ENCODE results near the gene NADSYN1. TPM values are rescaled to one million over a fixed set of nuclear protein-coding genes. Genes with fewer than 3 reads are reported as not detected.

Gene NADSYN1
- total RNA-seq, 1 donor from 2014 or later: 75.9 TPM

DNA sequence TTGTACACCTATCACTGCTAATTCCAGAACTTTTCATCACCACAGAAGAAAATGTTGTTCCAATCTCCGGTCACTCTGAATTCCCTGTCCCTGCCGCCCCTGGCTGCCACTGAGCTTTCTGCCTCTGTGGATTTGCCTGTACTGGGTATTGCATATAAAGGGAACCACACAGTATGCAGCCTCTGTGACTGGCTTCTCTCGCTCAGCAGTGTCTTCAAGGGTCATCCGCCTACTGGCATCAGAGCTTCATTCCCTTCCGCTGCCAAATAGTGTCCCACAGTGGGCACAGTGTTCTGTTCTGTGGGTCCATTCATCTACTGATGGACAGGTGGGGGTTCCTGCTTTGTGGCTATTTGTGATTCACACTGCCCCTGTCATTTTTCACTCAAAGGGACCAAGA is 10.1 kb upstream of the NADSYN1 start:
- no peaks in the 10 kb centered on the region for H3K9me3 ChIP-seq
- TF ChIP-seq, protein P1, sequence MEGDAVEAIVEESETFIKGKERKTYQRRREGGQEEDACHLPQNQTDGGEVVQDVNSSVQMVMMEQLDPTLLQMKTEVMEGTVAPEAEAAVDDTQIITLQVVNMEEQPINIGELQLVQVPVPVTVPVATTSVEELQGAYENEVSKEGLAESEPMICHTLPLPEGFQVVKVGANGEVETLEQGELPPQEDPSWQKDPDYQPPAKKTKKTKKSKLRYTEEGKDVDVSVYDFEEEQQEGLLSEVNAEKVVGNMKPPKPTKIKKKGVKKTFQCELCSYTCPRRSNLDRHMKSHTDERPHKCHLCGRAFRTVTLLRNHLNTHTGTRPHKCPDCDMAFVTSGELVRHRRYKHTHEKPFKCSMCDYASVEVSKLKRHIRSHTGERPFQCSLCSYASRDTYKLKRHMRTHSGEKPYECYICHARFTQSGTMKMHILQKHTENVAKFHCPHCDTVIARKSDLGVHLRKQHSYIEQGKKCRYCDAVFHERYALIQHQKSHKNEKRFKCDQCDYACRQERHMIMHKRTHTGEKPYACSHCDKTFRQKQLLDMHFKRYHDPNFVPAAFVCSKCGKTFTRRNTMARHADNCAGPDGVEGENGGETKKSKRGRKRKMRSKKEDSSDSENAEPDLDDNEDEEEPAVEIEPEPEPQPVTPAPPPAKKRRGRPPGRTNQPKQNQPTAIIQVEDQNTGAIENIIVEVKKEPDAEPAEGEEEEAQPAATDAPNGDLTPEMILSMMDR (IDR thresholded peaks at IDR 0.05): no peak
- TF ChIP-seq POLR2AphosphoS5 (IDR thresholded peaks at IDR 0.05; ENCODE audit: insufficient read depth in 1 of 2, low read depth in 1 of 2) (no peak), POLR2A (IDR thresholded peaks at IDR 0.05) (no peak)
- no peak overlapping the region for H3K4me3 ChIP-seq
- peaks cover 0 to 23% of the 10 kb centered on the region in 2 donors for H3K36me3 ChIP-seq
- no peak for DNase-seq (ENCODE audit: extremely low spot score in 2 of 2)
- H3K4me1 ChIP-seq: peaks cover 10% of the 10 kb centered on the region
- no peak overlapping the region for H3K27ac ChIP-seq
- intact Hi-C loops (cut with DNase I): no loop called here
- H3K27me3 ChIP-seq: no peaks in the 10 kb centered on the region

DNA sequence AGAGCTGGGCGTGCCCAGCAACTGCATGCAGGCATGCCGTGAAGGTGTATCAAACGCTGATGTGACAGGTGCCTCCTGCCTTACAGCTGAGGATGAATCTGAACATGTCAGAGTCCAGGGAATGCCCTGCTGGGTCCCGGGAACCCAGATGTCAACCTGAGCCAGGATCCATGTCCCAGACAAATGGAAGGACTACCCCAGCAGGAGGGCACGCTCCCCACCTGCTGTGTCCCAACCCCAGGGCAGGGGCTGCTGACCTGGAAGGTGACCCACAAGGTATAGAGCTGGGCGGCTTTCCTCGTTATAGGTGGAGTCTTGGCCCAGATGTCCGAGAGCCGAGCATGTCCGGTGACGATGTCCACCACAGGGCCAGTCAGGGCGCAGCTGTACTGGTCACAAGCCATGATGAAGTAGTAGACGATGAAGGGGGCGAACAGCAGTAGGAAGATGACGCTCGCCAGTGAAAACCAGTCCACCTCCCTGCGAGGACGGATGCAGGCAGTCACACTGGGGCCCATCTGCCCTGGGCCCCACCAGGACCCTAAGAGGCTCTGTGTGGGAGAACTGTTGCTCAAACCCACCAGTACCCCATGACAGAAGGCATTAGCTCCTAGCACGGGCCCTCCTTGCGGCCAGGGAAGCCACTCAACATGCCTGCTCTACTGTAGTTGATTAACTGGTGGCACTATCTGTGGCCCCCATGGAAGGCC is 9.1 kb upstream of the NADSYN1 start:
- Histone ChIP-seq H3K27ac (no peak overlapping the region), H3K36me3 (peaks cover 0 to 19% of the 10 kb centered on the region in 2 donors), H3K27me3 (no peaks in the 10 kb centered on the region), H3K4me1 (peaks cover 20% of the 10 kb centered on the region), H3K4me3 (no peak overlapping the region), H3K9me3 (no peaks in the 10 kb centered on the region)
- no peak for DNase-seq (ENCODE audit: extremely low spot score in 2 of 2)
- intact Hi-C loops (cut with DNase I): no loop called here
- no peak for TF ChIP-seq POLR2AphosphoS5 (IDR thresholded peaks at IDR 0.05; ENCODE audit: insufficient read depth in 1 of 2, low read depth in 1 of 2)
- TF ChIP-seq, protein P1 (IDR thresholded peaks at IDR 0.05): no peak
- TF ChIP-seq POLR2A (IDR thresholded peaks at IDR 0.05): no peak

DNA sequence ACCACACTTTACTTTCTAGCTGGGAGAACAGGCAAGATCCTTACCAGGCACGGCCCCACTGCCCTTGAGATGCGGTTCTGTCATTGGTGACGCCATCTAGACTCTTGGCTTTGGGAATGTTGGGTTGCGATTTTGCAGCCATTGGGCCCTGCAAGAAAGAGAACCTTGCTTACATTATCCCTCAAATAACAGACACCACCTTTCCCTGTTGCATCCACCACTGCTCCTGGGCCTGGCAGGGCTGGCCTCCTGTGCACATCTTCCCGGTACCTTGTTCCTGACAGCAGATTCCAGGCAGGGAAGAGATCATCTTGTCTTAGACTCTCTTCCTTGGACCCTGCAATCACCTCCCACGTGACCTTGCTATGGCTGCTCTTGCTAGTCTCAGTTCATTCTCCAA is 8.2 kb upstream of the NADSYN1 start:
- Histone ChIP-seq H3K4me1 (peaks cover 29% of the 10 kb centered on the region), H3K9me3 (no peaks in the 10 kb centered on the region), H3K4me3 (no peak overlapping the region), H3K27ac (no peak overlapping the region), H3K36me3 (peaks cover 0 to 11% of the 10 kb centered on the region in 2 donors), H3K27me3 (no peaks in the 10 kb centered on the region)
- TF ChIP-seq POLR2A (IDR thresholded peaks at IDR 0.05) (no peak), POLR2AphosphoS5 (IDR thresholded peaks at IDR 0.05; ENCODE audit: insufficient read depth in 1 of 2, low read depth in 1 of 2) (no peak)
- TF ChIP-seq, protein P1 (IDR thresholded peaks at IDR 0.05): no peak
- no peak for DNase-seq (ENCODE audit: extremely low spot score in 2 of 2)
- intact Hi-C loops (cut with DNase I): no loop called here

DNA sequence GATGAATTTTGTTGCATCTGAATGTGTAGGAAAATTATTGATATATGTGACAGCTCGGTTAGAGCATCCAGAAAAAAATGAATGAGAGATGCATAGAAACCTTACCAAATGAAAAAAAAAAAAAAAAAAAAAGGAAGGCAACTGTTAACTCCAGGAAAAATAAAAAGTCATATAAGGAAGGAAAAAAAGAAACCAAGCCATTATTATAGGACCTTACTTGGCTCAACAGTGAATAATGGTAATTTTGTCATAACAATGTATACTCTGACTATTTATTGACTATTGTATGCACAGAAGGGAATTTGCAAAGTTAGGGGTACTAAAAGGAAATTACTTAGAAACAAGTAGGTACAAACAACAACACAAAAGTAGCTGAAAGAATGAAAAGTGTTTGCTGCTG is 6.9 kb upstream of the NADSYN1 start:
- TF ChIP-seq, protein P1 (IDR thresholded peaks at IDR 0.05): no peak
- TF ChIP-seq POLR2A (IDR thresholded peaks at IDR 0.05): no peak
- TF ChIP-seq POLR2AphosphoS5 (IDR thresholded peaks at IDR 0.05; ENCODE audit: insufficient read depth in 1 of 2, low read depth in 1 of 2): no peak
- no peak for DNase-seq (ENCODE audit: extremely low spot score in 2 of 2)
- no peaks in the 10 kb centered on the region for H3K9me3 ChIP-seq
- H3K4me3 ChIP-seq: no peak overlapping the region
- no peak overlapping the region for H3K27ac ChIP-seq
- H3K27me3 ChIP-seq: no peaks in the 10 kb centered on the region
- no peaks in the 10 kb centered on the region for H3K36me3 ChIP-seq
- peaks cover 39% of the 10 kb centered on the region for H3K4me1 ChIP-seq
- intact Hi-C loops (cut with DNase I): no loop called here

DNA sequence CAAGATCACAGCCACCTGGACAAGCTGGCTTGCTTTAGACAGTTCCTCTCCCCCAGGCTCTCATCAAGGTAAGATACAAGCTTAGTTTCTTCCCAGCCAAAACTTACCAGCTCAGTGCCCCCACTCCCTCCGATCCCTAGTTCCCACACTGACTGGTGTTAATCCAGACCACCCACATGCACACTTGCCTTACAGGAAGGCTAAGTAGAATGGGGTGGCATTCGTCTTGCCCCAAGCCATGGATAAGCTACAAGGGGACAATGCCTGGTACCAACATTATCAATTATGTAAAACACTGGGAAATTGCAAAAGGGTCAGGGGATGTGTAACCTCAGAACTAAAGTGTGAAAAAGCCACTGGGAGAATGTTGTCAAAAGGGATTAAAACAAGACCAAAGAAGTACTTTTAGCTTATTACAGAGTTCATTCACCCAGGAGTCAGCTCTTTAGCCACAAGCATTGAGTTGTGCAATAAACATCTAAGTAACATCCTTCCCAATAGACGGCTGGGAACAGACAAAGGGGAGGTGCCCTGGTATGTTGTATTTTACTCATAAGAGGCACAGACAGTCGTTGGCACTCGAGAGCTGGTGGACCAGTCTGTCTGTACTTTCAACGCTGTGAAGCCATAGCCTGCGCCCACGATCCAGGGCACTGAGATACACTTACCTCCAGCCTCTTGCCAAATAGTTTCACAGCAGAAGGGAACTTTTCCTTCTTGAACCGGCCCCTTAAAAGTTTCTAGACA is 5.9 kb upstream of the NADSYN1 start:
- Histone ChIP-seq H3K4me3 (peak overlapping the region; percentile 73 to 80), H3K27ac (peak overlapping the region; percentile 81), H3K9me3 (no peaks in the 10 kb centered on the region), H3K36me3 (no peaks in the 10 kb centered on the region), H3K4me1 (peaks cover 45% of the 10 kb centered on the region), H3K27me3 (no peaks in the 10 kb centered on the region)
- no peak for DNase-seq (ENCODE audit: extremely low spot score in 2 of 2)
- intact Hi-C loops (cut with DNase I): no loop called here
- peak in 1 of 2 donors; percentile 41 for TF ChIP-seq POLR2AphosphoS5 (IDR thresholded peaks at IDR 0.05; ENCODE audit: insufficient read depth in 1 of 2, low read depth in 1 of 2)
- TF ChIP-seq, protein P1 (IDR thresholded peaks at IDR 0.05): no peak
- no peak for TF ChIP-seq POLR2A (IDR thresholded peaks at IDR 0.05)
